GM12878 (cell line): ENCODE results near the gene ANGEL2. TPM values are rescaled to one million over a fixed set of nuclear protein-coding genes. Genes with fewer than 3 reads are reported as not detected.

ENCODE experiments used
- FOXM1 ChIP-seq: IDR thresholded peaks from 2 replicates; pipeline ENCODE4 v1.6.1; 2012; ENCODE audit warnings: low read depth, mild to moderate bottlenecking, inconsistent platforms, low read length, moderate library complexity
- GABPA ChIP-seq: IDR thresholded peaks from 2 replicates; pipeline ENCODE4 v1.6.1; 2014; ENCODE audit warnings: antibody characterized with exemption, low read depth, mild to moderate bottlenecking, inconsistent platforms
- MEF2A ChIP-seq: IDR thresholded peaks from 2 replicates; pipeline ENCODE4 v1.6.1; 2011; ENCODE audit warnings: low read depth, mild to moderate bottlenecking, low read length, moderate library complexity; ENCODE audit not compliant: insufficient read depth
- NFYA ChIP-seq: IDR thresholded peaks from 2 replicates; pipeline ENCODE4 v1.6.1; 2011; ENCODE audit warnings: low read depth, mild to moderate bottlenecking, low read length, improper control_type of control experiment, borderline replicate concordance
- POLR2AphosphoS5 ChIP-seq: IDR thresholded peaks from 2 replicates; pipeline ENCODE4 v1.6.1; 2011; ENCODE audit warnings: mild to moderate bottlenecking, low read length, inconsistent platforms
- POU2F2 ChIP-seq: IDR thresholded peaks from 3 replicates; pipeline ENCODE4 v1.6.1; 2011; ENCODE audit warnings: low read depth, mild to moderate bottlenecking, low read length, borderline replicate concordance
- RELB ChIP-seq: fragments of 450-650 bp; IDR thresholded peaks from 2 replicates; pipeline ENCODE4 v1.6.1; 2017; ENCODE audit warnings: low read depth, mild to moderate bottlenecking, moderate library complexity
- REST ChIP-seq: IDR thresholded peaks from 2 replicates; pipeline ENCODE4 v1.6.1; 2012; ENCODE audit warnings: mild to moderate bottlenecking, low read depth, low read length
- SKIL ChIP-seq: fragments of 450-650 bp; IDR thresholded peaks from 2 replicates; pipeline ENCODE4 v1.6.1; 2017; ENCODE audit warnings: mild to moderate bottlenecking, low read depth, inconsistent platforms; ENCODE audit not compliant: poor library complexity, severe bottlenecking
- TBL1XR1 ChIP-seq: IDR thresholded peaks from 2 replicates; pipeline ENCODE4 v1.6.1; 2012; ENCODE audit warnings: low read depth, low read length, improper control_type of control experiment
- YY1 ChIP-seq: IDR thresholded peaks from 2 replicates; pipeline ENCODE4 v1.6.1; 2011; ENCODE audit warnings: low read depth, mild to moderate bottlenecking, low read length
- ZNF207 ChIP-seq: fragments of 450-650 bp; IDR thresholded peaks from 2 replicates; pipeline ENCODE4 v1.6.1; 2014; ENCODE audit warnings: antibody characterized with exemption, mild to moderate bottlenecking, borderline replicate concordance
- ZNF384 ChIP-seq: IDR thresholded peaks from 2 replicates; pipeline ENCODE4 v1.6.1; 2012; ENCODE audit warnings: low read depth, mild to moderate bottlenecking, low read length, improper control_type of control experiment, borderline replicate concordance
- polyA plus RNA-seq, 11 experiments: library from polyadenylated mRNA; depleted of rRNA in 4 of 11; unstranded in 6 of 11; stranded (reverse) in 5 of 11; fragments of >200 nt; fragmentation: Nextera tagmentation in 4 of 11; fragmentation: Illumina TruSeq in 1 of 11; extraction: Ambion mirVana in 4 of 11; extraction: Trizol in 1 of 11; gene quantifications; 1 replicate in 1 of 11; 2 replicates in 10 of 11; pipeline versions ENCODE4 v1.2.1 to v1.2.3, GENCODE V29; 2011 to 2016; ENCODE audit warnings: inconsistent platforms in 2 of 11, missing spikeins in 2 of 11, low read depth in 1 of 11
- total RNA-seq, 4 experiments: library from RNA; depleted of rRNA in 3 of 4; stranded (reverse); fragments of >200 nt in 3 of 4; fragmentation: Illumina TruSeq in 1 of 4; extraction: Trizol in 1 of 4; gene quantifications; 2 replicates each; pipeline versions ENCODE4 v1.2.1 to v1.2.3, GENCODE V29; 2013 to 2021
- TF ChIP-seq, protein P1 (sequence below): fragments of 450-650 bp; IDR thresholded peaks from 2 replicates; pipeline ENCODE4 v1.6.1; 2018; ENCODE audit warnings: mild to moderate bottlenecking, low read depth, moderate library complexity; ENCODE audit not compliant: partially characterized antibody
- TF ChIP-seq, protein P2 (sequence below): fragments of 450-650 bp; IDR thresholded peaks from 2 replicates; pipeline ENCODE4 v1.6.1; 2017; ENCODE audit warnings: antibody characterized with exemption, mild to moderate bottlenecking, moderate library complexity

Gene ANGEL2
- total and polyA plus RNA-seq, 10 of the 15 experiments (the other 5 are each of a cell fraction or from before 2014, with no cell fraction given) = 6.3 to 53.9 (median 30.7) TPM

DNA sequence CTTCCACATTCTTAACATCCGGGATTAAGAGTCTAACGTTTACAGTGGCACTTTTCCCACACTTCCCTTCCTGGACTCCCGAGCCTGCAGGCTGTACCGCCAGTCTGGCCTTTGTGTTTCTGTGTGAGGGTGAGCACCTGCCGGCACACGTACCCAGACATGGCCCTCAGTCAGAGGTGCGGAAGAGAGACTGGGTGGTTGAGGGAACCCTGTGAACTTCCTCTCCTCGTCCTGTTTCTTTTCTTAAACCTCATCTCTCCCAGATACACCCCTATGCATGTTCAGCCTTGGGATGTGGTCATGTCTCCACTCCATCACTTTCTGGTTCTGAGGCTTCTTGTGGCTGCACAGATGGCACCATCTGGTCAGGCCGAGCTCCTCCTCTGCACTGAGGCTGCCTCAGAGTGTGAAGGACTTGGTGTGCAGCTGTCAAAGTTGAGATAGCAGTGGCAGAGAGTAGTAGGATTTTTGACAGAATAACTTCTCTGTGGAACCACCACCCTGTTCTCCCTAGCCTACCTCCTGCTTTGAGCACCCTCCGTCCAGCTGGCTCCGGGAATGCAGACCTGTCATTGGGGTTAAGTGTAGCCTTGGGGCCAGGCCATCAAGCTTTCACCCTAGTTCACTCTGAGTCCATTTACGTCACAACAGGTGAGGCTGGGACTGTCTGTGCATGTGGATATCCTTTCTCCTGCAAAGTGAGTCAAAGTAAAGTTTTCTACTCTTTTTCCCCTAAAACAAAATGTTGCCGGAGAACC is 33.9 kb downstream of the ANGEL2 start (continued):
- TF ChIP-seq, protein P1, sequence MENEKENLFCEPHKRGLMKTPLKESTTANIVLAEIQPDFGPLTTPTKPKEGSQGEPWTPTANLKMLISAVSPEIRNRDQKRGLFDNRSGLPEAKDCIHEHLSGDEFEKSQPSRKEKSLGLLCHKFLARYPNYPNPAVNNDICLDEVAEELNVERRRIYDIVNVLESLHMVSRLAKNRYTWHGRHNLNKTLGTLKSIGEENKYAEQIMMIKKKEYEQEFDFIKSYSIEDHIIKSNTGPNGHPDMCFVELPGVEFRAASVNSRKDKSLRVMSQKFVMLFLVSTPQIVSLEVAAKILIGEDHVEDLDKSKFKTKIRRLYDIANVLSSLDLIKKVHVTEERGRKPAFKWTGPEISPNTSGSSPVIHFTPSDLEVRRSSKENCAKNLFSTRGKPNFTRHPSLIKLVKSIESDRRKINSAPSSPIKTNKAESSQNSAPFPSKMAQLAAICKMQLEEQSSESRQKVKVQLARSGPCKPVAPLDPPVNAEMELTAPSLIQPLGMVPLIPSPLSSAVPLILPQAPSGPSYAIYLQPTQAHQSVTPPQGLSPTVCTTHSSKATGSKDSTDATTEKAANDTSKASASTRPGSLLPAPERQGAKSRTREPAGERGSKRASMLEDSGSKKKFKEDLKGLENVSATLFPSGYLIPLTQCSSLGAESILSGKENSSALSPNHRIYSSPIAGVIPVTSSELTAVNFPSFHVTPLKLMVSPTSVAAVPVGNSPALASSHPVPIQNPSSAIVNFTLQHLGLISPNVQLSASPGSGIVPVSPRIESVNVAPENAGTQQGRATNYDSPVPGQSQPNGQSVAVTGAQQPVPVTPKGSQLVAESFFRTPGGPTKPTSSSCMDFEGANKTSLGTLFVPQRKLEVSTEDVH = no peak
- TF ChIP-seq TBL1XR1 (peak; percentile 75), POU2F2 (peak; percentile 76; the same call in 1 of the 3 replicates), NFYA (no peak), REST (no peak), RELB (no peak), GABPA (no peak), ZNF384 (no peak), YY1 (no peak), ZNF207 (no peak), SKIL (no peak), FOXM1 (peak; percentile 82; the same call in 1 of the 2 replicates), POLR2AphosphoS5 (peak; percentile 62; the same call in 1 of the 2 replicates), MEF2A (no peak)
- TF ChIP-seq, protein P2, sequence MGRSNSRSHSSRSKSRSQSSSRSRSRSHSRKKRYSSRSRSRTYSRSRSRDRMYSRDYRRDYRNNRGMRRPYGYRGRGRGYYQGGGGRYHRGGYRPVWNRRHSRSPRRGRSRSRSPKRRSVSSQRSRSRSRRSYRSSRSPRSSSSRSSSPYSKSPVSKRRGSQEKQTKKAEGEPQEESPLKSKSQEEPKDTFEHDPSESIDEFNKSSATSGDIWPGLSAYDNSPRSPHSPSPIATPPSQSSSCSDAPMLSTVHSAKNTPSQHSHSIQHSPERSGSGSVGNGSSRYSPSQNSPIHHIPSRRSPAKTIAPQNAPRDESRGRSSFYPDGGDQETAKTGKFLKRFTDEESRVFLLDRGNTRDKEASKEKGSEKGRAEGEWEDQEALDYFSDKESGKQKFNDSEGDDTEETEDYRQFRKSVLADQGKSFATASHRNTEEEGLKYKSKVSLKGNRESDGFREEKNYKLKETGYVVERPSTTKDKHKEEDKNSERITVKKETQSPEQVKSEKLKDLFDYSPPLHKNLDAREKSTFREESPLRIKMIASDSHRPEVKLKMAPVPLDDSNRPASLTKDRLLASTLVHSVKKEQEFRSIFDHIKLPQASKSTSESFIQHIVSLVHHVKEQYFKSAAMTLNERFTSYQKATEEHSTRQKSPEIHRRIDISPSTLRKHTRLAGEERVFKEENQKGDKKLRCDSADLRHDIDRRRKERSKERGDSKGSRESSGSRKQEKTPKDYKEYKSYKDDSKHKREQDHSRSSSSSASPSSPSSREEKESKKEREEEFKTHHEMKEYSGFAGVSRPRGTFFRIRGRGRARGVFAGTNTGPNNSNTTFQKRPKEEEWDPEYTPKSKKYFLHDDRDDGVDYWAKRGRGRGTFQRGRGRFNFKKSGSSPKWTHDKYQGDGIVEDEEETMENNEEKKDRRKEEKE = no peak
